Esophagus mucosa (tissue), 1 donor: ENCODE data around the gene ATP1B3. TPM values are rescaled to one million over a fixed set of nuclear protein-coding genes. Genes with fewer than 3 reads are reported as not detected.
A peak's percentile ranks its signal among the peaks of the same experiment; 100 is the strongest.
"Not testable (repeated sequence)": the region's sequence is repeated elsewhere in the genome, so short reads cannot be mapped to it uniquely, and the experiment has no call there.

Experiments used
- ATAC-seq: fragments of 200-7000 bp; cut with Tn5 transposase; one replicate; pipeline ENCODE4 v1.9.1; 2020
- total RNA-seq: library from RNA; stranded (reverse); gene quantifications from one replicate; pipeline ENCODE4 v1.2.4, GENCODE V29; 2023
- donor health status: DM: yes; HTN: yes; CAD: no.

Gene ATP1B3
- 159 TPM for total RNA-seq

DNA sequence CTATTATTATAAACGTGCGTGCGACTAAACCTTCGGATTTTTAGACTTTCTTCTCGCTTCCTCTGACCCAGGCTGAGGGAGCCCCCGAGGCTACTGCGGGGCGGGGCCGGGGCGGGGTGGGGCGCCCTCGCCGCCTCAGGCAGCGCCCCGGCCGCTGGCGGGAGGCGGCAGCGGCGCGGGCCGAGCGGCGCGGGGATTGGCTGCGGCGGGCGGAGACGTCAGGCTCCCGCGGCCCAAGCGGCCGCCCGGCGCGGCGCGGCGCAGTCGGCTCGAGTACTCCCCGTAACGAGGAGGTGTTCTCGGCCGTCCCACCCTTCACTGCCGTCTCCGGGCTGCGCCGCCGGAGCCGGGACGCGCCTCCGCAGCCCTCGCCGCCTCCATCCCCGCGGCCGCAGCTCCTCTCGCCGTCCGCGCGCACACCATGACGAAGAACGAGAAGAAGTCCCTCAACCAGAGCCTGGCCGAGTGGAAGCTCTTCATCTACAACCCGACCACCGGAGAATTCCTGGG is at the start of gene ATP1B3:
TSS of gene ATP1B3 (plus strand) at position 263 of the 510 bp plus-strand sequence. CDS start at position 422, 159 bp downstream.
- peak; percentile 90 for ATAC-seq

DNA sequence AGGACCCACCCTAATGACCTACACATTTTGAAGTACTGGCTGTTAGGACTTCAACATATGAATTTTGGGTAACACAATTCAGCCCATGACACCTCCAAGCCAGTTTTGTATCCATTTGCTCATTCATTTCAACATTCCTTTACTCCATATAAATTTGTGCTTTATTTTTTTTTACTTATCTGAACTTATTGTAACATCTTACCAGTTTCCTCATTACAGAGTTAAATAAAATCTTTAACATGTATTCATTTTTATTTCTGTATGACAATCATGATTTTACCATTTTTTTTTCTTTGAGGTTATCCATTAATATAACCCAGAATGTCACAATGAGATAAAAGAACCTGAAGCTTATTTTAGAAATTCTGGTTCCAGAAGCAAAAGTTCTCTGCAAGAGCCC is 48.0 kb upstream of the ATP1B3 start:
- peak; percentile 17 for ATAC-seq

DNA sequence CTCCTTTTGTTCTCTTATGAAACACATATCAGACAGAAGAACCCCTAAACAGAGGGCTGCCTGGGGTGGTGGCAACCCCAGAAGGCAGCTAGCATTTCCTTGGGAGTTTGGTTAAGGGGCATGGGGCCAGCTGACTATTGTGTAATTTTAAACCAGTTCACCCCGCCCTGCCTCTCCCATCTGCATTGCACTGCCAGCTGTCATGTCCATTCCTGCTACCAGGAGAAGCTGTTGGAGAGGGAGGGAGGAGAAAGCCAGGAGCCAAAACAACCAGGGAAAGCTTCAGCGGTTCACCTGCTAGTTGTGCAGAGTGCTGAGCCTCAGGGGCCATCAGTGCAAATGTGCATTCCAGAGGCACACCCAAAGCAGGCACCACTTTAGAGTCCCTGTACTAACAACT is 47.6 kb upstream of the ATP1B3 start:
- ATAC-seq, result peak; percentile 83

DNA sequence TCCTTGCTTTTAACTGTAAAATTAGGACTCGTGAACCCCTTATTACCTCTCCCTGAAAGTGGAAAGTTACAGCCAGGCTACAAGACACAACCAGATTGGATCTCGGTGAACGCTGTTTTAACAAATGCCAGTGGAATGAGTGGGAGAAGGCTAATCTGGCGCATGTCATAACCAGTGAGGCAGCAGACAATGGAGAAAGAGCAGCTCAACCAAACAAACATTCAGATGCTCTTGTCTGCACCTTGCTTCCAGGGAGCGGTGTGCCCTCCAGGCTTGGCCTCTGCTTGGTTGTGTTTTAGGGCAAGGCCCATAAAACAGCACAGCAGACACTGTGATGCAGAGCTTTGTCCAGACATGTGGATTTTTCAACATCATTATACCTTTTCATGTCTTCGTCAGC is 45.9 kb upstream of the ATP1B3 start:
- ATAC-seq, result peak; percentile 93

DNA sequence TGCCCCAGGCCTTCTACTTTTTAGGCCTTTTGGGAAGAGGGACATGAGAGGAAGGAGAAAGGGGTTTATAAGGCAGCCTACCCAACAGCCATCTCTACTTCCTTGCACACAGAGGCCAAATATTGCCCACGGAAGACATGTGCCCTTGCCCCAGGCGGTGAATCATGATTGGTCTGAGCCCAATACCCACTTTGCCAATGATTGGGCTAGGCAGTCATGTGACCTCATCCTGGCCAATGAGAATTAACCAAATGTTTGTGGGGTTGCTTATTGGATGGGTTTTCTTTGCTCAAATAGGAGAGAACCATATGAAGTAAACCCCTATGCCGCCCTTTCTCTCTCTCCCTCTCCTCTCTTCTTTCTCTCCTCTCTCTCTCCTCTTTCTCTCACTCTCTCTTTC is 42.2 kb upstream of the ATP1B3 start:
- ATAC-seq, result no peak

DNA sequence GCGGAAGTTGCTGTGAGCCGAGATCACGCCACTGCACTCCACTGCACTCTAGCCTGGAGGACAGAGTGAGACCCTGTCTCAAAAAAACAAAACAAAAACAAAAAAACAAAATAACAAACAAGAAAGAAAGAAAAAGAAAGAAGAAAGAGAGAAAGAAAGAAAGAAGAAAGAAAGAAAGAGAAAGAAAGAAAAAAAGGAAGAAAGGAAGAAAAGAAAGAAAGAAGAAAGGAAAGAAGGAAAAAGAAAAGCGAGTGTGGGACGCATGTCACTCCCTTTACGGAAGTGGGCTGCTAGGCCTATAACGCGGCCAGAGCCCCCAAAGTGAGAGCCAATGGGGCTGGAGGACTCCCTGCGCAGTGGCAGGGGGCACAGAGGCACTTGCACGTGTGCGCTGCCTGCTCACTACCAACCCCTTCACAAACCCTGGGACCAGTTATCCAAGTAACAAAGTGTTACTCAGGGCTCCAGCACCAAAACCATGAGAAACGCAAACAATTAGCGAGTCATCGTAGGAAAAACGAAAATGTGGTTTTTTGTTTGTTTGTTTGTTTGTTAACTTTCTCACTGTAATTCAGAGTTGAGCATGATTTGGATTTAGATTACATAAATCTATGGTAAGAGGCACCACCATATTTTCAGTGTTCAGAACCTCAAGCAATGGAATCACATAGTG is 40.8 kb upstream of the ATP1B3 start:
- ATAC-seq, result no peak

- ATAC-seq, result no peak
Observed at GRCh38 chr3:141839389-141839788, 37.1 kb upstream of the ATP1B3 start.

GRCh38 chr3:141840737-141841544 is 35.5 kb upstream of the ATP1B3 start:
- ATAC-seq, result peak; percentile 94

DNA sequence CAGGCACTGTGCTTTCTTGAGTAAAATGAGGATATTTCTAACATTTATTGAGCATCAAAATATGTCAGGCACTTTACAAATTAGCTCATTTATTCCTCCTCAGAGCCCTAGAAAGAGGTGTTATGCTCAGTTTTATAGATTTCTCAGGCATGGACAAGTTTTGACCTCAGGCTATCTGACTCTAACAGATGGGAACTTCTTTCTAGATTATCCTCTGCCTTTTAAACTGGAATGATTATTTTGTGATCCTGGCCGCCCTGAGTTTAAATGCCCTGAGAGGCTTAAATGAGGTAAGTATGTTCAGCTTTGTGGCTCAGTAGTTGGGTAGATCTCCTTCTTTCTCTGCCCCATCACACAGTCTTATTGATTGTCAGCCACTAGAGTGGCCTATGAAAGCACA is 32.3 kb upstream of the ATP1B3 start:
- no peak for ATAC-seq

DNA sequence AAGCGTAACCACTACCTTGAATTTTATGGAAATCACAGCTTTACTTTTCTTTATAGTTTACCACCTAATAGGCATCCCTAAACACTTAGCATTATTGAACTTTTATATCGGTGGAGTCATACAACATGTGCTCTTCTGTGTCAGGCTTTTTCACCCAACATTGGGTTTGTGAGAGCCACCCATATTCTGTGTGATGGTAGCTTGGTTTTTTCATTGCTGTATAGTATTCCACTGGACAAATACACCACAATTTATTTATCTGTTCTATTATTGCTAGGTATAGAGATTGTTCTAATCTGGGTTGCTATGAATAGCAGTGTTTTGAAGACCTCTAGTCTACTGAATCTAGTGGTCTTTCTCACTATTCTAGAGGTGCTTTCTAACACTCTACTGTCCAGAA is 31.6 kb upstream of the ATP1B3 start:
- ATAC-seq, result no peak

- no peak for ATAC-seq
Observed at GRCh38 chr3:141845407-141846049, 30.9 kb upstream of the ATP1B3 start.

GRCh38 chr3:141846050-141846433 is 30.4 kb upstream of the ATP1B3 start:
- ATAC-seq, result no peak

DNA sequence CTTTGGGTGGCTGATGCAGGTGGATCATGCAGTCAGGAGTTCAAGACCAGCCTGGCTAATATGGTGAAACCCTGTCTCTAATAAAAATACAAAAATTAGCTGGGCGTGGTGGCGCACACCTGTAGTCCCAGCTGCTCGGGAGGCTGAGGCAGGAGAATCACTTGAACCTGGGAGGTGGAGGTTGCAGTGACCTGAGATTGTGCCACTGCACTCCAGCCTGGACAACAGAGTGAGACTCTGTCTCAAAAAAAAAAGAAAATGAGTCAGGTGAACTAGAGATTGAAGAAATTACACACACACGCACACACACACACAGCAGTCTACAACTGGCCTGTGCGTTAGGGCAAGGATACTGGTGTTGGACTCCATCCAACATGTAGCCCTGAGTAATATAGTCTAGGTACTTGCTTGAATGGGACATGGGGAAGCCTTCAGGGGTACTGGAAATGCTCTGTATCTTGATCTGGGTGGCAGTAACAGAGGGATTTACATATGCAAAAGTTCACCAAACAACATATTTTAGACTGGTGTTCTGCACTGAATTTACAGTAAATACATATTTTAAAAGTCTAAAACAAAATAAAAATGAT is 28.2 kb upstream of the ATP1B3 start:
- ATAC-seq, result not testable (repeated sequence)

DNA sequence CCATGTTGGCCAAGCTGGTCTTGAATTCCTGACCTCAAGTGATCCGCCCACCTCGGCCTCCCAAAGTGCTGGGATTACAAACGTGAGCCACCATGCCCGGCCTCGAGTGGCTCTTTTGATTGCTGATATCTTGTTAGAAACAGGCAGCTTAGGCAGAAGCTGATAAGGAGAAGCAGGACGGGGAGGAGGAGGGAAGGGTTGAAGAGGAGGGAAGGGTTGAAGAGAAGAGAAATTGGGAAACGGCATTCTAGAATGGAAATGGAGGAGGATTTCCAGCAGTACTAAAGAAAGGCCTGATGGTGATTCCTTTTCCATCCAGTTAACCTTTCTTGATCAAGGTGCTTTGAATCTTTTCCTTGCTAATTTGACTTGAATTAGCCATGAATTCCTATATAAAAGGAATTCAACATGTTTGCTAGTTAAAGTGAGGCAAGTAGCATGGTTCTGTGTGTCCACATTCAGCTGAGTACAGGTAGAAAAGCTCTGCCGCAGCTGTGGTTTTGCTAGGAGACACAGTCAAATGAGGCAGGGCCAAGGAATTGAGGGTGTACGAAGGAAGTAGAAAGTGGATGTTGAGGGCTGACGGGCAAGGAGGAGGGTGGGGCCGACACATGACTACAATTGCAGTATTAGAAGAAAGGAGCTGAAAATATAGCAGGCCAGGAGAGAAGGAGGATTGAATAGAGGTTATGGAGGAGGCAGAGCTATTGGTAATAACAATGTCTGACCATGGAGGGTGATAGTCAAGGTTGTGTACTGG is 27.2 kb upstream of the ATP1B3 start:
- ATAC-seq, result no peak

DNA sequence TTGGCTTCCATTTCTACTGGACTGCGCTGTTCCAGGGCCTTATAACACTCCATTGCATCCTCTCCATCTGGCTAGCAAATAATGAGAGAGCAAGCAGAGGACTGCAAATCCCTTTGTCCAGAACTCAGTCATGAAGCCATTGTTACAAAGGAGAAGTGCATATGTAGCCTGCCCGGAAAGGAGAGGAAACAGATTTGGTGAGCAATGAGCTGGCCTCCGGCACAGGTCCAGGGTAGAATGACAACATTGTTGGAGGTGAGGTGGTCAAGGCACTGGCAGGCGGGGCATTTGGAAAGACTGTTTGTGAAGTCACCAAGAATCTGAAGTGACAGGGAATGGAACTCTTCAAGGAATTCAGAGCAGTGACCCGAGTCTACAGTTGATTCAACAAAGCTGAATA is 25.0 kb upstream of the ATP1B3 start:
- peak; percentile 61 for ATAC-seq

GRCh38 chr3:141853081-141853601 is 23.3 kb upstream of the ATP1B3 start:
- ATAC-seq, result peak; percentile 58

- ATAC-seq, result peak; percentile 36
Observed at GRCh38 chr3:141853629-141854168, 22.7 kb upstream of the ATP1B3 start.

DNA sequence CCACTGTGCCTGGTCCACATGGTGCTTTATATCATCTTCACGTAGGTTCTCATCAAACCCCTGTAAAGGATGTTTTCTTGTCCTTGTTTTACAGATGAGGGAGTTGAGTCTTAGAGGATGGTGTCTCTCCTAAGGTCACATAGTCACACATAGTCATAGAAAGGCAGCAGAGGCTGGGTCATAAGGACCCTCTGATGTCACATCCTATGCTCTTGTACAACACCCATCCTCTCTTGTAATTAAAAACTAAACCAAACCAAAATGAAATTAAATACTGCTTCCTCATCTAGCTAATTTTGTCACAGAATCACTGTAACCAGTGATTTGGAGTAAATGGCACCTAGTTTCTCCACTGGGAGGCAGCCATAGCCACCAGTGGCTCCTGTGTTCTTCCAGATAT is 21.8 kb upstream of the ATP1B3 start:
- ATAC-seq, result no peak

DNA sequence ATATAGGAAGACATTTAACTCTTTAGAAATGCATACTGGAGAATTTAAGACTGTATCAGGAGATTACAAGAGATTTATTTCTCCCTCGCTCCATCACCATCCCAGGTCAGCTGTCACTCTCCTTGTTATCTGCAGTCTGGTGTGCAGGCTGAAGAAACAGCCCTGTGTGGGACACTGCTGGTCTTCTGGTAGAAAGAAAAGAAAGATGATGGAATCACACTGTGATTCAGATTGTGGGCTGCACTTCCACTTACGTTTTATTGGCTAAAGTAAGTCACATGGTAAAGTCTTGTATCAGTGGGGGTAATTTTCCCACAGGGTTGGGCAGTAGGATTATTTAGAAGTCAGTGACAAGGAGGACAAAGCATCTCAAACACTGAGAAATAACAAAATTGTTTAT is 18.1 kb upstream of the ATP1B3 start:
- no peak for ATAC-seq

DNA sequence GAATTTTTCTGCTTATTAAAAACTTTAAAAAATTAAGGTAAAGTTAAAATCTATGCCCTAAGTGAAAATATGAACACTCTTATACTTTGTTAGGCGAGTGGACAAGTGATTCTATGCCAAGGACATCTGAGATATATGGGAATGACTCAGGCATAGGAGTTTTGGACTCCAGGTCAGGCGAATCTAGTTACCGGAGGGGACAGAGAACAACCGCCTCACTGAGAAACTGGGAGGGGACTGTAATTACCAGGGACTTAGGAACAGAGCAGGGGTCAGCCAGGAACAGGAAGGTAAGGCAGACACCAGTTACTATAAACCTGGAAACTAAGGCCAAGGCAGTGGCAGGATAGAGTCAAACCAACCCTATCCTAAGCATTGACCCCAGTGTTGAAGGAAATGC is 16.8 kb upstream of the ATP1B3 start:
- no peak for ATAC-seq

GRCh38 chr3:141860086-141860669 is 16.3 kb upstream of the ATP1B3 start:
- ATAC-seq, result peak; percentile 75
